Endodermal cell (in vitro differentiated cells): ENCODE data around the gene CDC42EP3. TPM values are rescaled to one million over a fixed set of nuclear protein-coding genes. Genes with fewer than 3 reads are reported as not detected.
A peak's percentile ranks its signal among the peaks of the same experiment; 100 is the strongest.

ENCODE experiments used
- DNase-seq: peaks from one replicate; pipeline ENCODE4 v3.0.0-alpha.2; 2017
- H3K27ac ChIP-seq: 2 replicates; pipeline ENCODE4 v1.5.1; 2013; ENCODE audit warnings: mild to moderate bottlenecking, low read depth, low read length, moderate library complexity
- H3K27me3 ChIP-seq: 2 replicates; pipeline ENCODE4 v1.6.1; 2013; ENCODE audit warnings: mild to moderate bottlenecking, low read length, moderate library complexity; ENCODE audit not compliant: insufficient read depth, control insufficient read depth, poor library complexity, severe bottlenecking
- H3K36me3 ChIP-seq: 2 replicates; pipeline ENCODE4 v1.7.0; 2013; ENCODE audit warnings: mild to moderate bottlenecking, low read length, moderate library complexity; ENCODE audit not compliant: control insufficient read depth, insufficient read depth
- H3K4me1 ChIP-seq: one replicate; pipeline ENCODE4 v1.7.0; 2013; ENCODE audit warnings: low read length; ENCODE audit not compliant: control insufficient read depth, insufficient read depth
- H3K4me3 ChIP-seq: 2 replicates; pipeline ENCODE4 v1.5.1; 2013; ENCODE audit warnings: mild to moderate bottlenecking, low read length, moderate library complexity
- H3K9ac ChIP-seq: 2 replicates; pipeline ENCODE4 v1.6.1; 2013; ENCODE audit warnings: mild to moderate bottlenecking, low read length, moderate library complexity; ENCODE audit not compliant: poor library complexity, severe bottlenecking; ENCODE audit errors: extremely low read depth
- H3K9me3 ChIP-seq: 2 replicates; pipeline ENCODE4 v1.6.1; 2013; ENCODE audit warnings: mild to moderate bottlenecking, low read length, moderate library complexity; ENCODE audit not compliant: control insufficient read depth
- H3K27ac Mint-ChIP-seq: 2 replicates; pipeline ENCODE4 v1.8.0; 2020; ENCODE audit warnings: mixed read lengths
- H3K27me3 Mint-ChIP-seq: 2 replicates; pipeline ENCODE4 v1.8.0; 2021; ENCODE audit warnings: mild to moderate bottlenecking, mixed read lengths; ENCODE audit not compliant: insufficient read depth
- H3K36me3 Mint-ChIP-seq: 2 replicates; pipeline ENCODE4 v1.8.0; 2020; ENCODE audit warnings: low read depth, mixed read lengths
- H3K4me1 Mint-ChIP-seq: 2 replicates; pipeline ENCODE4 v1.8.0; 2020; ENCODE audit warnings: mixed read lengths
- H3K4me3 Mint-ChIP-seq: 2 replicates; pipeline ENCODE4 v1.8.0; 2020; ENCODE audit warnings: mild to moderate bottlenecking, moderate library complexity, mixed read lengths
- H3K9me3 Mint-ChIP-seq: 2 replicates; pipeline ENCODE4 v1.8.0; 2020; ENCODE audit warnings: mild to moderate bottlenecking, mixed read lengths
- WGBS, 2 experiments: methylation state at CpG; one replicate each; pipeline versions ENCODE4 v1.1.5 to v1.1.7; 2013; ENCODE audit warnings: missing lambda C conversion rate in 2 of 2, mixed read lengths in 1 of 2; ENCODE audit not compliant: insufficient coverage in 1 of 2, insufficient read length in 1 of 2; 5-methylcytosine and 5-hydroxymethylcytosine counted together
- total RNA-seq, 2 donors: library from RNA; stranded (reverse); fragmentation: NEBNext Ultra II Directional in 1 of 2; extraction: Animal tissue kit (Norgen Biotek cat#: 25700) in 1 of 2; gene quantifications; 2 replicates in 1 of 2; 3 replicates in 1 of 2; pipeline ENCODE4 v1.2.1, GENCODE V29; 2021
- TF ChIP-seq, protein P1 (sequence below): fragments of 200-600 bp; sonication (generic); conservative IDR thresholded peaks from 2 replicates; pipeline ENCODE4 v1.5.0; 2021; ENCODE audit warnings: antibody characterized with exemption, mild to moderate bottlenecking

CDC42EP3 gene
- total RNA-seq, 2 donors from 2014 or later = 26.4 to 30.2 TPM

GRCh38 chr2:37663390-37663789 is 8.1 kb downstream of the CDC42EP3 start:
- peaks cover 15% of the 10 kb centered on the region for H3K4me1 ChIP-seq
- peaks cover 44% of the 10 kb centered on the region for H3K36me3 ChIP-seq
- peaks cover 45% of the 10 kb centered on the region for H3K4me1 Mint-ChIP-seq
- no peak overlapping the region for H3K27ac Mint-ChIP-seq
- no peaks in the 10 kb centered on the region for H3K27me3 ChIP-seq
- 94 to 100% methylated on average over 6 to 7 of the region's 7 CpGs for WGBS, 2 experiments
- no peak overlapping the region for H3K9ac ChIP-seq
- H3K4me3 Mint-ChIP-seq = no peak overlapping the region
- H3K9me3 ChIP-seq = no peaks in the 10 kb centered on the region
- no peak overlapping the region for H3K4me3 ChIP-seq
- H3K36me3 Mint-ChIP-seq = peaks cover 17% of the 10 kb centered on the region
- H3K9me3 Mint-ChIP-seq = no peaks in the 10 kb centered on the region
- TF ChIP-seq, protein P1, sequence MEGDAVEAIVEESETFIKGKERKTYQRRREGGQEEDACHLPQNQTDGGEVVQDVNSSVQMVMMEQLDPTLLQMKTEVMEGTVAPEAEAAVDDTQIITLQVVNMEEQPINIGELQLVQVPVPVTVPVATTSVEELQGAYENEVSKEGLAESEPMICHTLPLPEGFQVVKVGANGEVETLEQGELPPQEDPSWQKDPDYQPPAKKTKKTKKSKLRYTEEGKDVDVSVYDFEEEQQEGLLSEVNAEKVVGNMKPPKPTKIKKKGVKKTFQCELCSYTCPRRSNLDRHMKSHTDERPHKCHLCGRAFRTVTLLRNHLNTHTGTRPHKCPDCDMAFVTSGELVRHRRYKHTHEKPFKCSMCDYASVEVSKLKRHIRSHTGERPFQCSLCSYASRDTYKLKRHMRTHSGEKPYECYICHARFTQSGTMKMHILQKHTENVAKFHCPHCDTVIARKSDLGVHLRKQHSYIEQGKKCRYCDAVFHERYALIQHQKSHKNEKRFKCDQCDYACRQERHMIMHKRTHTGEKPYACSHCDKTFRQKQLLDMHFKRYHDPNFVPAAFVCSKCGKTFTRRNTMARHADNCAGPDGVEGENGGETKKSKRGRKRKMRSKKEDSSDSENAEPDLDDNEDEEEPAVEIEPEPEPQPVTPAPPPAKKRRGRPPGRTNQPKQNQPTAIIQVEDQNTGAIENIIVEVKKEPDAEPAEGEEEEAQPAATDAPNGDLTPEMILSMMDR = no peak
- DNase-seq = no peak
- no peak overlapping the region for H3K27ac ChIP-seq
- H3K27me3 Mint-ChIP-seq = peaks cover 20% of the 10 kb centered on the region

DNA sequence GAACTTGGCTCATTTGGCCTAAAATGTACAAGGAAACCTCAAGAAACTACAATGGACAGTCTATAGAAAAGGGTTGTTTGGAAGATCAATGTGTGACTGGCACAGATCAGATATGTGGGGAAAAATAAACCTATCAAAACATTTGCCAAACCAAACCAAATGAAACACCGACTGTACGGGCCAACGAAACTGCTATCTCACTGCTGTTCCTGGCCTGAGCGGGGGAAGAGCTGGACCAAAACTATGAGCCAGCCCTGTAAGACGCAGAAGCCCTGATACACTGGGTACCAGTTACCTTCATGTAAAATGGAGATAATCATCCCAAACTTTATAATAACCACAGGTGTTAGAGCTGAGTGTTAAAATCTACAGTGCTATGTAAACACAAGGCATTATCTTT is 11.7 kb downstream of the CDC42EP3 start:
- Histone ChIP-seq H3K36me3 (peaks cover 40% of the 10 kb centered on the region), H3K4me1 (peaks cover 43% of the 10 kb centered on the region), H3K9me3 (no peaks in the 10 kb centered on the region), H3K27ac (no peak overlapping the region), H3K9ac (no peak overlapping the region), H3K27me3 (no peaks in the 10 kb centered on the region), H3K4me3 (peak overlapping the region; percentile 61)
- Mint-ChIP-seq H3K27ac (no peak overlapping the region), H3K4me1 (peaks cover 66% of the 10 kb centered on the region), H3K36me3 (peaks cover 17% of the 10 kb centered on the region), H3K4me3 (no peak overlapping the region), H3K9me3 (no peaks in the 10 kb centered on the region), H3K27me3 (peaks cover 19% of the 10 kb centered on the region)
- TF ChIP-seq, protein P1 = no peak
- DNase-seq = no peak
- 93 to 100% methylated on average over 4 to 5 of the region's 5 CpGs for WGBS, 2 experiments

DNA sequence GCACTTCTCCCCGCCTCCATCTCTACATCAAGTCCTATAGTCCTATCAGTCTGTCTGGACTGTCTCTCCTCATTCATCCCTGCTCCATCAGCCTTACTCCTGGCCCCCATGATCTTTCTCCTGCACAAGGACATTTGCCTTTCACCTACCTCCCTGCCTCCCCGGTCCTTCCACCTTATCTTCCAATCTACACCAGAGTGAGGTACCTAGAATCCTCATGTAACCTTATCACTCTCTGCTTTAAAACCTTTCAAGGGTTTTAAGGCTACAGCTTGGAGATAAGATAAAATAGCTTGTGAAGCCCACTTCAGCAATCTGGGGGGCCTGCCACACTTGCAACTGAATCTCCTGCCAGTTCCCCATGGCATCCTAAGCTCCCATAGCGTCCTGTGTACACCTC is 12.8 kb downstream of the CDC42EP3 start:
- H3K27ac ChIP-seq = no peak overlapping the region
- peak overlapping the region; percentile 61 for H3K4me3 ChIP-seq
- 61 to 75% methylated on average over 2 to 3 of the region's 3 CpGs for WGBS, 2 experiments
- H3K27me3 ChIP-seq = no peaks in the 10 kb centered on the region
- Mint-ChIP-seq H3K4me1 (peaks cover 76% of the 10 kb centered on the region), H3K36me3 (peaks cover 12% of the 10 kb centered on the region), H3K27me3 (peaks cover 23% of the 10 kb centered on the region), H3K4me3 (peak overlapping the region; percentile 3), H3K27ac (no peak overlapping the region), H3K9me3 (no peaks in the 10 kb centered on the region)
- DNase-seq = no peak
- H3K36me3 ChIP-seq = peaks cover 43% of the 10 kb centered on the region
- no peak overlapping the region for H3K9ac ChIP-seq
- TF ChIP-seq, protein P1 = no peak
- peaks cover 52% of the 10 kb centered on the region for H3K4me1 ChIP-seq
- no peaks in the 10 kb centered on the region for H3K9me3 ChIP-seq
